GM19025 (cell line): ENCODE results near the gene TM9SF4.
"Not testable (repeated sequence)": the region's sequence is repeated elsewhere in the genome, so short reads cannot be mapped to it uniquely, and the experiment has no call there.

Source experiments
- ATAC-seq: cut with Tn5 transposase; IDR thresholded peaks from one replicate; pipeline ENCODE4 v1.9.1; 2021; ENCODE audit warnings: mild to moderate bottlenecking, low read depth, moderate library complexity; ENCODE audit not compliant: unreplicated experiment

TM9SF4 gene

DNA sequence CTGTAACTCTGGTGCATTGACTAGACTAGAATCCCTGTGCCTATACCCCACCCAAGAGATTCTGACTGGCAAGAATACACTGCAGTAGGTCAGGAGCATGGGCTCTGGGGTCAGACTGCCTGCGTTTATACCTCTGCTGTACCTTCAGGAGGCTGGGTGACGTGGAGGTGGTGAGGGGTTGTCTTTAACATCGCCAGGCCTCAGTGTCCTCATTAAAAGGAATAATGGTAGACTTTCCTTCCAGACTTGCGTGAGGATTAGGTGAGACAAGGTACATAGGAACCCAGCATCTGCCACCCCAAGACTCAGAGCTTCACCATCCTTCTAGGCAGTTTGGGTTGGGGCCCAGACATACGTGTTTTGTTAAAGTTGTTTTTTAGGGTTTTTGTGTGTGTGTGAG is 44.3 kb downstream of the TM9SF4 start:
- ATAC-seq: no peak

DNA sequence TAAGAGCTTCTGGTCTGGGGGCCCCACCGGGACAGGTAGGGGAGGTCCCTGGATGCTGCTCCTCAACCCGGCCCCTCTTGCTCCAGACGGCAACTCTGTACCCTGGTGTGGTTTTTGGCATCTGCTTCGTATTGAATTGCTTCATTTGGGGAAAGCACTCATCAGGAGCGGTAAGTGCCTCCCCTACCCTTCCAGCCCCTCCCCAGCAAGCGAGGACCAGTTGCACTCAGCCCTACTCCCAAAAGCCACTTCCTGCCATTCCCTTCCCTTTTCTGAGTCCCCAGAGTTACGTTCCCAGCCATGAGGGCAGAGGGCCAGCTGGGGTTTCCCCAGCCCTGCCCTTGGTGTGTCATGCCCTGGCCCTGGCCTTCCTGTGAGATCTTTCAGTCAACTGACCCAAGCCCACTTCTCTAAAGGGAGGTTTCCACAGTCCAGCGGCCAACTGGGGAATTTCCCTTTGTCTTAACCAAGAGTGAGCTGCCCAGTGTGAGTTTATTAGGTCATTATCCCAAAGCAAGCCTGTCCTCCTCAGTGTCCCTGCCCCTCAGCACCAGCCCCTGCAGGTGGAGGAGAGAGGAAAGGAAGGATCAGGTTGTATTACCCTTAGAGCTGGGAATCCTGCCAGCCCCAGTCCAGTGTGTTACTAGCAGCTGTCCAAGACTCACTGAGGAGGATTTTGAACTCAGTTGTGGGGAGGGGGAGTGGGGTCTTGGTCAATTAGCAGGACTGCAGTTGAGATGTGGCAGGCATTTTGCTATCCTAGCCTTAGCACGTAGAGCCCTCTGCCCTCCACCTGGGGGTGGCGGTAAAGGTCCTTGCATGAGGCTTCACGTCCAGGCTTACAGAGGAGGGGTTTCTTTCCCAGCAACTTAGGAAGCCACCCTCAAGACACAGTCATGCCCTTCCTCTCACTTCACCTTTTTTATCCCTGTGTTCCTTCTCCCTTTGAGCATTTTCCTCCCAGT is 45.8 kb downstream of the TM9SF4 start:
- ATAC-seq: no peak

DNA sequence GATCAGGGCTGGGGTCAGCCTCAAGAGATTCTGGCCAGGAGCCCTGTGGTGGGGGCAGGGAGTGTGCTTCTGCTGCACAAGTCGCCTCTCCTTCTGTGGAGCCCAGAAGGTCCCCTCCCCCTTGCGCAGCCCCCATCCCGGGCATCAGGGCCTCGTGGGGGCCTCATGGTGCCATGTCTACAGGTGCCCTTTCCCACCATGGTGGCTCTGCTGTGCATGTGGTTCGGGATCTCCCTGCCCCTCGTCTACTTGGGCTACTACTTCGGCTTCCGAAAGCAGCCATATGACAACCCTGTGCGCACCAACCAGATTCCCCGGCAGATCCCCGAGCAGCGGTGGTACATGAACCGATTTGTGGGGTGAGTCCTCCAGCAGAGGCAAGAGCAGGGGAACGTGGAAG is 48.1 kb downstream of the TM9SF4 start:
- ATAC-seq: no peak

DNA sequence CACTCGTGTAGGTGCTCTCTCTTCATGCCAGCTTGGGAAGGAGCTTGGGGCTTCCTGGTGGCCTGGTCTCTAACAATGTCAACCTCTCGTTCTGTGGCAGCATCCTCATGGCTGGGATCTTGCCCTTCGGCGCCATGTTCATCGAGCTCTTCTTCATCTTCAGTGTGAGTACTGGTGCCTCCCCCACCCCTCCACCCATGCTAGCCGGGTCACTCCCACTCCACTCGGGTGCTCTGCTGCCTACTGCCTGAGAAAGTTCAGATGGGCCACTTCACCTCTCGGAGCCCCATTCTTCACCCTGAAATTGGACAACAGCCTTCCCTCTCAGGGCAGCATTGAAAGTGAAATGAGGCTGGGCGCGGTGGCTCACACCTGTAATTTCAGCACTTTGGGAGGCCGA is 48.8 kb downstream of the TM9SF4 start:
- no peak for ATAC-seq

DNA sequence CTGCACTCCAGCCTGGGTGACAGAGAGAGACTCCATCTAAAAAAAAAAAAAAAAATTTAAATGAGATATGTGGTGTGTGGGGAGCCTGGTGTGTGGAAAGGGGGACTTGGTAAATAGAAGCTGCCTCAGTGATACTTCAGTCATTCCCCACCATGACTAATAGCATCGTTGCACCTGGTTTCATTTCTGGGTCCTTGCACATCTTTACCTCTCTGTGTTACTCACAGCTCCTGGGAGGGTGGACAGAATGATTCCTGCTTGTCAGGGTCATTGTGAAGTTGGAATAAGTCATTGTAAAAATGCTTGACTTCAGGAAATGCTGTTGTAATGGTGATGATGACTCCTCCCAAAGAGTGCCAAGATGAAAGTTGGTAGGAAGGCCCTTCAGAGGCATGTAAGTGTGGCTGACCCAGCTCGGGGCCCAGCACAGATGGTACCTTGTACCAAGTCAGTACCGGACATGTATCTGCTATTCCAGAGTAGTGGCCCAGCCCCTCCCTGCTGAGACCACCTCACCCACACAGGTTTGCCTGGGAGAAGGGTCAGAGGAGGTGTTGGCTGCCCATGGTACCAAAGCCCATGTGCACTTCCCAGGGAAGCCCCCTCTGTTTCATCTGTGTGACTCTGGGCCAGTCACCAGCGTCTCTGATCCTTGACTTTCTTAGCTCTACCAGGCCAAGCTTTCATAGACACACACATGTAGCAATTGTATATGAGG is 49.6 kb downstream of the TM9SF4 start:
- ATAC-seq: no peak

DNA sequence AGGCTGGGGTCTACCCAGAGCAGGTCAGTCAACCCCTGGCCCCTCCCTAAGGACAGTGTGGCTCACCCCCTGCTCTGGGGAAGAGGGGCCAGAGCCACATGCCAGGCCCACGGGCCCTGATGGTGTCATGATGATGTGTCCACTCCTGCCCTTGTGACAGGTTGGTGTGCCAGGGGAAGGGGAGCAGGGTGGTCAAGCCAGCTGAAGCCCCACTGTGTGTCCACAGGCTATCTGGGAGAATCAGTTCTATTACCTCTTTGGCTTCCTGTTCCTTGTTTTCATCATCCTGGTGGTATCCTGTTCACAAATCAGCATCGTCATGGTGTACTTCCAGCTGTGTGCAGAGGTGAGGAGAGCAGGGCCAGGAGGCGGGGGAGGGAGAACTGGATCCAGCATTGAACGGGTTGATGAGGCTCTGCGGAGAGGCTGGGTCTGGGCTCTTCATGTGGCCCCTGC is 50.3 kb downstream of the TM9SF4 start:
- ATAC-seq: no peak

DNA sequence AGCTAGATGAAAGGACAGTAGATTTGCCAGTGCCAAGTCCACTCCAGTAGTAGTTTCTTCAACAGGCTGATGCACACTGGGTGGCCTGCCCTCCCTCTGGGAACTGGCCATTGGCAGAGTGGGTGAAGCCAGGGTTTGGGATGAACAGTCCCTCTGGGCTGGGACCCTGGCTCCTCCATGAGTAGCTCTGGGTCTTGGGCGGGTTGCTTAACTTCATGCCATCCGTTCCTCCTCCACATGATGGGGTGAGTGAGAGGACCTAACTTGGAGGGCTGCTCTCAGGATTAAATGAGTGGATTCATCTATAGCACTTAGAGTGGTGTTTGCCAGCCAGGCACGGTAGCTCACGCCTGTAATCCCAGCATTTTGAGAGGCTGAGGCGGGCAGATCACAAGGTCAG is 50.8 kb downstream of the TM9SF4 start:
- no peak for ATAC-seq

DNA sequence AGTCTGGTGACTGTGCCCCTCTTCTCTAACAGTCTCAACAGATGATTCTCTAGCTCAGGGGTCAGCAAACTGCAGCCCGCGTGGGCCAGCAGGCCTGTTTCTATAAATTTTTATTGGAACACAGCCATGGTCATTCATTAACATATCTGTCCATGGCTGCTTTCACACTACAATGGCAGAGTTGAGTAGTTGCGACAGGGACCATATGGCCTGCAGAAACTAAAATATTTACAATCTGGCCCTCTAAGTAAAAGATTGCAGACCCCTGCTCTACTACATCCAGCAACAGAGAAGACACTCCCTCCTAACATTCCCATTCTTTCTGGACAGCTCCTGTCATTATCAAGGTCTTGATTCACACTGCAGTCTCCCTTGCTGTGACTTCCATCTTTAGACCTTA is 52.8 kb downstream of the TM9SF4 start:
- ATAC-seq: no peak

DNA sequence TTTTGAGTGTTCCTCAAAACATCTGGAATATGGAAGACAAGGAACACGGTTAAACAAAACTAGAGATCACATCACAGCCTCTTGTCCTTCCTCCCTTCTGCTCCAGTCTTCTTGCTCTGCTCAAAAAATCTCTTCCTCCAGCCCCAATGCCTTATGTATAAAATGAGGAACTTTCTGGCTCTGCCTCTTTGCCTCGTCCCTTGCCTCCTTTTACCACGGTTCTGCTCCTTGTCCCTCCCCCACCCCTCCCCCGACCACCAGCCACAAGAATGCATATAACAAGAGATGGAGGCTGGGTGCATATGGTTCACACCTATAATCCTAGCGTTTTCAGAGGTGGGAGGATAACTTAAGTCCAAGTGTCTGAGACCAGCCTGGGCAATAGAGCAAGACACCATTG is 54.4 kb downstream of the TM9SF4 start:
- no peak for ATAC-seq

DNA sequence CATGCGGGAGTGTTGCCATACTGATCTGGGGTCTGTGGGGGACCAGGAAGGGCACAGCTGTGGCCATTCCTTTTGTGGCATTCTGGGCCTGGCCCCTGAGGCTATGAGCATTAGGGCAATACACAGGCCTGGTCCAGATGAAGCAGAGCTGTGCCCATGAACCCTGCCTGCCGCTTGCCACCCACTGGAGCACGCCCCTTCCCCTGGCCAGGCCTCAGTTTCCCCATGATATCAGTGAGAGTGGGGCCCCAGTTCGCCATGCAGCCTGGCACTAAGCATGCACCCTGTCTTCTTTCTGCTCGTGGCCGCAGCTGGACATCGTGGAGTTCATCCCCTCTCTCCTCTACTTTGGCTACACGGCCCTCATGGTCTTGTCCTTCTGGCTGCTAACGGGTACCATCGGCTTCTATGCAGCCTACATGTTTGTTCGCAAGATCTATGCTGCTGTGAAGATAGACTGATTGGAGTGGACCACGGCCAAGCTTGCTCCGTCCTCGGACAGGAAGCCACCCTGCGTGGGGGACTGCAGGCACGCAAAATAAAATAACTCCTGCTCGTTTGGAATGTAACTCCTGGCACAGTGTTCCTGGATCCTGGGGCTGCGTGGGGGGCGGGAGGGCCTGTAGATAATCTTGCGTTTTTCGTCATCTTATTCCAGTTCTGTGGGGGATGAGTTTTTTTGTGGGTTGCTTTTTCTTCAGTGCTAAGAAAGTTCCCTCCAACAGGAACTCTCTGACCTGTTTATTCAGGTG is 55.6 kb downstream of the TM9SF4 start:
- ATAC-seq: no peak

DNA sequence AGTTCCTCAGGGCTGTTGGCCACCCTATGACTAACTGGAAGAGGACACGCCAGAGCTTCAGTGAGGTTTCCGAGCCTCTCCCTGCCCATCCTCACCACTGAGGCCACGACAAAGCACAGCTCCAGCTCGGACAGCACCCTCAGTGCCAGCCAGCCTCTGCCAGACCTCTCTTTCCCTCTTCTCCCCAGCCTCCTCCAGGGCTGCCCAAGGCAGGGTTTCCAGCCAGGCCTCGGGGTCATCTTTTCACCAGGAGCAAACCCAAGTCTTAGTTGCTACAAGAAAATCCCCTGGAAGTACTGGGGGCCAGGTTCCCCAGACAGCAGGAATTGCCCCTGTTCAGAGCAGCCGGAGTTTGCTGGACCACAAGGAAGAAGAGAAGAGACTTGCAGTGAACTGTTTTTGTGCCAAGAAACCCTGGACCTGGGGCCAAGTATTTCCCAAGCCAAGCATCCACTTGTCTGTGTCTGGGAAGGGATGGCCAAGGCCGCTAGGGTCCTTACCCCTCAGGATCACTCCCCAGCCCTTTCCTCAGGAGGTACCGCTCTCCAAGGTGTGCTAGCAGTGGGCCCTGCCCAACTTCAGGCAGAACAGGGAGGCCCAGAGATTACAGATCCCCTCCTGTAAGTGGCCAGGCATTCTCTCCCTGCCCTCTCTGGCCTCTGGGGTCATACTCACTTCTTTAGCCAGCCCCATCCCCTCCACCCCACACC is 56.5 kb downstream of the TM9SF4 start:
- ATAC-seq: no peak

DNA sequence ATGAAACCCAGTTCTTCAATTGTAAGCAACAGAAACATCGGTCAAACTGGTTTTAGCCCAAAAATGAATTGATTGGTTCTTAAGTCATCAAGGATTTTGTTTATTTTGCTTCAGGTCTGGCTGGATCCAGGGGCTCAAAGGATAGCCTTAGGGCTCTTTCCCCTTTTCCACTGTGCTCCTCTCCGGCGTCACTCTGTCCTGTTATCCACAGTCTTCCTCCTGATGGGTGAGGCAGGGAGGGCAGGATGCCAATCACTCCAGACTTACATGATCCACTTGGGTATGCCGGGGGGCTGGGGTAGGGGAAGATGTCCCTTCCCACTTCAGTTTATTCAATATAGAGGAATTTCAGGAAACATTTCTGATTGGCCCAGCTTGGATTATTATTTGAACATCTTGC is 58.0 kb downstream of the TM9SF4 start:
- no peak for ATAC-seq

DNA sequence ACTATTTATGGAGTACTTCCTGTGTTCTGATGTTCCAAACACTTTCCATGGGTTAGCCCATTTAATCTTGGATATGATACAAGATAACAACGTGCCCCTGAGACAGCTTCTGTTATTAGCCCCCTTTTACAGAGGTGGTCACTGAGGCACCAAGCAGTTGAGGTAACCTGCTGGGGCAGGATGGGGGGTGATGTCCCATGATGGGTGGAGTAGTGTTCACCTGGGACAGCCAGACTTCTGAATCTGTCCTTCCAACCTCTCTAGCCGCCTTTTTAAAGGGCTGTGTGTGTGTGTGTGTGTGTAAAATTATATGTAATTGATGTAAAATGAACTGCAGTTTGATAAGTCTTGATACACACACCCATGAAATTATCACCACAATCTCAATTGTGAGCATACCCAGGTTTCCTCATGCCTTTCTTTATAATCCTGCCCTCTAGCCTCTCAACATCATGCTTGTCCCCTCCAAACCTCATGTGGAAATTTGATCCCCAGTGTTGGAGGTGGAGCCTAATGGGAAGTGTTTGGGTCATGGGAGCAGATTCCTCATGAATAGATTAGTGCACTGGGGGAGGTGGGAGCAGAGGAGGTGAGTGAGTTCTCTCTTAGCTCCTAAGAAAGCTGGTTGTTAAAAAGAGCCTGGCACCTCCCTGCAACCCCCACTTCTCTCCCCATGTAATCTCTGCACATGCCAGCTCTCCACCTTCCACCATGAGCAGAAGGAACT is 58.8 kb downstream of the TM9SF4 start:
- no peak for ATAC-seq

DNA sequence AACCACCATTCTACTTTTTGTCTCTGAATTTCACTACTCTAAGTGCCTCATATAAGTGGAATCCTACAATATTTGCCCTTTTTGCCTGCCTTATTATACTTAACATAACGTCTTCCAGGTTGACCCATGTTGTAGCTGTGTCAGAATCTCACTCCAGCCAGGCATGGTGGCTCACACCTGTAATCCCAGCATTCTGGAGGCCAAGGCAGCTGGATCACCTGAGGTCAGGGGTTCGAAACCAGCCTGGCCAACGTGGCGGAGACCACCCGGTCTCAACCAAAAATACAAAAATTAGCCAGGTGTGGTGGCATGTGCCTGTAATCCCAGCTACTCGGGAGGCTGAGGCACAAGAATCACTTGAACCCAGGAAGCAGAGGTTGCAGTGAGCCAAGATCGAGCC is 68.2 kb downstream of the TM9SF4 start:
- not testable (repeated sequence) for ATAC-seq

DNA sequence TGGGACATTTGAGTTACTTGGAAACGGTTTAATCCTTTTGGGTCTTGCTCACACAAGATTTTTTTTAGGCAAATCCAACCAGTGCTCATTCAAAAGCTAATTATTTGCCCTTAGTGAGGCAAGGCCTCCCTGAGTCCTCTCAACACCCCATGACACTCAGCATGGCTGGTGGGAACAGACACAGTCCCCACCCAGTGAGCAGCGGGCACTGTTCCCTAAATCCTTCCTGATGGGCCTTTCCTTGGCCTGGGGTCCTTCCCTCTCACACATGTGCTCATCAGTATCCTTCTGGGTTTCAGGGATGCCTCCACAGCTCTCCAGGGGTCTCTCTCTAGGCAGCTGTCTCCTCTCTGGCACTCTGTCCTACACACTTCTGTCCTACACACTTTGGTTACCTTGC is 70.0 kb downstream of the TM9SF4 start:
- no peak for ATAC-seq

DNA sequence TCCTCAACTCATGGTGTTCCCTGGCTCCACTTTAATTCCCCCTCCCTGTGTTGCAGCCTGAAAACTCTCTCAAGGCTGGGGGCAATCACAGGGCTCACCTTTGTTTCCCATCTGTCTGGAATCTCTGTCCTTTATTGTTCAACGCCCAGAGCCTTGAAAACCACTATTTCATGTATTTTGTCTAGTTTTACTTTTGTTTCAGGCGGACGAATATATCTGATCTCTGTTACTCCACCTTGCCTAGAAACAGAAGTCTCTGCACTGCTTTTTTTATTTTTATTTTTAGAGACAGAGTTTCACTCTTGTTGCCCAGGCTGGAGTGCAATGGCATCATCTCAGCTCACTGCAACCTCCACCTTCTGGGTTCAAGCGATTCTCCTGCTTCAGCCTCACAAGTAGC is 70.4 kb downstream of the TM9SF4 start:
- no peak for ATAC-seq

DNA sequence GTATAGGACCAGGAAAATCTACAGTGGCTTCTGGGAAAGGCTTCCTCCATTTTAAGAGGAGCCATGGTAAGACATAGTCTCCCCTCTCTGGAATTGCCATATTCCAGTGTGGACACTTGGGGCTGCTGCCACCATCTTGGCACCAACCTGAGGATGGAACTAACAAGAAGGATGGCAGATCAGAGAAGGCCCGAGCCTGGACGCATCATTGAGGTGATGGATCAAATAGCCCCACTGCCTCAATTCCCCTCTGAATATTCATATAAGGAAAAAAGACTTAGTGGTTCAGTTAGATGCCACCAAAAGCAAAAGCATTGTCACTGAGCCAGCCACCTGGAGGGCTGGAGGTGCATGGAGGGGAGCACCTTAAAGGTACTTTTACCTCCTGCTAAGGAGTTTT is 72.1 kb downstream of the TM9SF4 start:
- no peak for ATAC-seq

DNA sequence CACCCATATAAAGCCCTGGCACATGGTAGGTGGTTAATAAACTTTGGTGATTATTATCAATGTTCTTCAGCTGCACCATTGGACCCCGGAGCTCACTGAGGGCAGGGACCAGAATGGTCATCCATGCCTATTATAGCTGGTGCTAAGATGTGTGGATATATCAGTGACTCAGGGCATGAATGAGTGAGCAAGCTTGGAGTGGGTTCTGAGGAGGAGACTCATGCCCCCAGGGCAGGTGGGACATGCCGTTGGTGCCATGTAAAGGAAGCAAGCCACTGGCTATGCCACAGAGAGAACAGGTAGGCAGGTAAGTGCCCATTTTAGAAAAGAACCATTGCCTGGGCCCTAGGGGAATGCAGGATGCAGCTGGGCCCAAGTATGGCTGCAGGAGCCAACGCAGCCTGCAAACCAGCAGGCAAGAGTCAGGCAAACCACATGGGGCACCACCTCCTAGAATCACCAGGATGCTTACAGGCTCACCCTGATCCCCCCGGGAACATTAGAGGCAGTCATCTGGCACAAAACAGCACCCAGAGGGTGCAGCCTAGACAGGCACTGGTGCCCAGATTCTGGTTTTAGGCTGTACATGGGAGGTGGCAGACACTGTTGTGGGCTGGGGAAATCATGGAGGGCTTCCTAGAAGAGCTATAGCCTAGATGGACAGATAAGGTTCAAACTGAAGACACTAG is 74.6 kb downstream of the TM9SF4 start:
- ATAC-seq: no peak

DNA sequence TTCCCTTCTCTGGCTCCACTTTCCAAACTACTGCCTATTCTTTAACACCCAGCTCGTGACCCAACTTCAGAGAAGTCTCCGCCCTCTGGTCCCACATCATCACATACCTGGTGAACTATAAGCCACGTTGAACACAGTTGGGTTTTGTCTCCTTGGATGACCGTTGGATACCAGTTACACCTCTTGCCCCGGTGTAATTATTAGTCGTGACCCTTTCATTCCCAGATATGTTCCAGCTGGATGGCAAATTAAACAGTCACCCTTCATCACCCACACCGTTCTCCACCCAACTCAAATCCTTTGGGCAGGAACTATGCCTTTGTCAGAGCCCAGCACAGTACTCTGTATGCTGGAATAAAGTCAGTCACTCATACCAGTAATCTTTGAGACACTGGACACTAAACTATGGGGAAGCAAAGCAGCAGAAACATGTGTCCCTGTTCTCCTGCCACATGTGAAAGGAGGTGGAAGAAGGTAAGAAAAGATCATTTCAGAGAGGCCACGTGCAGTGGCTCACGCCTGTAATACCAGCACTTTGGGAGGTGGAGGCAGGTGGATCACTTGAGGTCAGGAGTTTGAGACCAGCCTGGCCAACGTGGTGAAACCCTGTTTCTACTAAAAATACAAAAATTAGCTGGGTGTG is 75.6 kb downstream of the TM9SF4 start:
- no peak for ATAC-seq
